COLO829 (cell line): ENCODE measurements around the gene ETV3.
"Not testable (repeated sequence)": the region's sequence is repeated elsewhere in the genome, so short reads cannot be mapped to it uniquely, and the experiment has no call there.

ENCODE experiments used
- DNase-seq: peaks from one replicate; pipeline ENCODE4 v3.0.0; 2012; ENCODE audit warnings: low spot score

The ETV3 gene

DNA sequence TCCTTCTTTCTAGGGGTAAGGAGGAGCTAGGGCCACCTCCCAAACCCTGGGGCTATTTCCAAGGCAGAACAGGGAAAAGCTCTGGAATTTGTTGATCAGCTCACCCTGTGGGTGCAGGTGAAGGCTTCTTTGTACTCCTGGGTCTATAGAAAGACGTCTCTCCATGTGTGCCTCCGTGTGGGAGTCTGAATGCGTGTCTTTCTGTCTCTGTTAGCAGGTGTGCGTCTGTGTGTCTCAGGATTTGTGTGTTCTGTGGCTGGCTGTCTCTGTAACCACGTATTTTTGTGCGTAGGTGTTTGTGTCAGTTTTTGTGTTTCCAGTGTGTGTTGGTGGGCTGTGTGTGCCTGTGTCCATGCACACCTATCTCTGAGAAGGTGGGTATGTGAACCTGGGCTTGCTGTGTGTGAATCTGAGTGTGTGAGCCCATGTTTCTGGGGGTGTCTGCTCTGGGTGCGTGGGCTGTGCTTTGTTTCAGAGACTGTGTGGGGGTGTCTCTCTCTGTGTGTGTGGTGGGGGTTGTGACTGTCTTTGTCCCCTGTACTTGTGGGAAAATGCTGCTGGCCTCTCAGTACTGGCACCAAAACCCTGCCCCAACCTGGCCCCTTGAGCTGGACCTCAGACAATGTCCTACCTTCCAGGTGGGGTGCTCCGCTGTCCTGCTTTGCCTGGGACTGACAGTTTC, 25.9 kb downstream of the ETV3 start:
- DNase-seq, result no peak

DNA sequence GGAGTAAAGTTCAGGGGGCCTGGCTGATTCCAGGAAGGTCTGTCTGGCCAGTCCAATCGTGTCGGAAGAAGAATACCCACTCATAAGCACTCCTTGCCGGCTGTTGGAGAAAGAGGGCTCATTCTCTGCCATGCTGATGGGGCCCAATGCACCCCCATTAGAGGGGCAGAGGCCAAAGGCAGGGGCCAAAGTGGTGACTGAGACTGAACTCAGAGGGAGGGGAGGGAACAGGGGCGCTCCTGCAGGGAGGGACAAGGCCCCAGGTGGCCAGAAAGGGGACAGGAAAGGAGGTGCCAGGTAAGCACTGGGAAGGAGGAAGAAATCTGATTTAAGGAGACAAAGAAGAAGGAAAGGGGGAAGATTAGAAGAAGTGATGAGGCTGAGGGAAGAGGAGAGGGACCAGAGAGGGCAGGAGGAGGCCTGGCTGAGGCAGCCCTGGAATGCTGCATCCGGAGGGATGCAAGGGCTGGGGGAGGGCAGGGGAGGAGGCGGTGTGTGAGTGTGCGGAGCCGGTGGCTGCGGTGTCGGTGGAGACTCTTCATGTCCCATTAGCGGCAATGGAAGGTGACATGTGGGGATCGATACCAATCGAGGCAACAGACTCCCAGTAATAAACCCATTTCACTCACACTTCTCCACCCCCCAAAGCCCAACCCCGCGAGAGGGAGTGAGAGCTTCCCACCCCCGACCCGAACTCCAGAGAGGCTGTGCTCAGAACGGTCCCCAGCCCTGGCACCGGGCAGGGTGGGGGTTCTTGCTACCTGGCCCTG, 26.6 kb downstream of the ETV3 start:
- no peak for DNase-seq

DNA sequence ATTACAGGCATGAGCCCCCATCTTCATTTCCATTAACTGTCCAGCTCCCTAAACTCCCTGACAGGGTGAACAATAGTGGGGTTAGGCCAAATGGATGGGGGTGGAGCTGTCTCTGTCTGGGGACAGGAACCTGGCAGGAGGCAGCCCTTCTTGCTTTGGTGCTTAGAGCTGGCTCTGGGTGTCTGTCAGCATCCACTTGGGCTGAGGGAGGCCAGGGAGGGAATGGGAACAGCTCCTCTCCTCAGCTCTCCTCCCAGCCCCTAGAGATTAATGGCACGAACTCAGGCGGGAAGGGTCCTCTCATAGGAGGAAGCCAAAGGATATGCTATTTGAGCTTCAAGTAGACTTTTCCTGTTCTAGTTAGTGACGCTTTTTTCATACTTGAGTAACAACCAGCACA, 27.5 kb downstream of the ETV3 start:
- no peak for DNase-seq

DNA sequence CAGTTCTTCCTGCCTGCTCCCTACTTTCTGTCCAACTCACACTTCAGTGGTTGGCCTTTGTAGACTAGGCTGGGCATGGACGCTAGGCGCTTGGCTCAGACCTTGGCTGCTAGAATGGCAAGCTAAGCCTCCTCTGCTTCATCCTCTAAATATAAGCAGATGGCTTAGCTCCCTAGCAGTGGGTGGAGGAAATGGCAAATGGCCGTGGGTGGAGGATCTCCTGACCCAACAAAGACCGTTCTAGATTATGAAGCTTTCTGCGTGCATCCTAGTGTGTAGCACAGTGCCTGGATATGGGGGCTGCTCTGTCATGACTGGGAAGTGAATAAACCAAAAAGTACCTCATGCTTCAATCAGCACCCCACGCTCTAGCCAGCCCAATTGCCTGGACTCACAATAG, 28.2 kb downstream of the ETV3 start:
- DNase-seq, result no peak

DNA sequence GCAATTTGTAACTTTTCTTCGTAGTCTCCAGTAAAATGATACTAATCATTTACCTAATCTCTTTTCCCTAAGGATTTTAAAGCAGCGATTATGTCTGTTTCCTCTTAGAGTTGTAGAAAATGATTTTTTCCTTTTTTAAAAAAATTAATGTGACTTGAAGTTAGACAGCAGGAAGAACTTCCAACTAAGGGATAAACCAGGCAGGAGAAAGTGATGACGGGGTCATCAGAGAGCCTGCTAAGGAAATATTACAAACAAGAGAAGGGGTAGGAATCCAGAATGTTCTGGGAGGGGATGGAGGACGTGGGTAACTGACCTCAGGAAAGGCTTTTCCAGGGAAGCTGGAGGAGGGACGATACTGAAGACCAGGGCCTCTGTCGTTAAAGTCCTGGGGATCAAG, 29.7 kb downstream of the ETV3 start:
- no peak for DNase-seq

DNA sequence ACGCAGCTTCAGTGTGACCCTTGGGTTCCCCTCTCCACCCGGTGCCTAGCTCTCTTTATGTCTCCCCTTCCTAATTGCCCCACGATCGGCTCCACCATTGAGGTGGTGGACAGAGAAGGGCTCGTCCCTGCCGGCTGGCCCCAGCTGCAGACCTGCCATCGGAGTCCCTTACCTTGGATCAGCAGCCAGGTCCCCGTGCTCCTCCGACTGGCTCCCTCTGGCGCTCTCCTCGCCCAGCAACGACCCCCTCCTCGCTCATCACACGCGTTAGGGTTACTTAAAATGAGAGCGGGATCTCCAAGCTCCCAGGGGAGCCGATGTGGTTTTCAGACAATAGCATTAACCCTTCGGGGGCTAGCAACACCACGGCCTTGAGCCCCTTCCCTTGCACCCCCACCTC, 30.5 kb downstream of the ETV3 start:
- DNase-seq, result no peak

DNA sequence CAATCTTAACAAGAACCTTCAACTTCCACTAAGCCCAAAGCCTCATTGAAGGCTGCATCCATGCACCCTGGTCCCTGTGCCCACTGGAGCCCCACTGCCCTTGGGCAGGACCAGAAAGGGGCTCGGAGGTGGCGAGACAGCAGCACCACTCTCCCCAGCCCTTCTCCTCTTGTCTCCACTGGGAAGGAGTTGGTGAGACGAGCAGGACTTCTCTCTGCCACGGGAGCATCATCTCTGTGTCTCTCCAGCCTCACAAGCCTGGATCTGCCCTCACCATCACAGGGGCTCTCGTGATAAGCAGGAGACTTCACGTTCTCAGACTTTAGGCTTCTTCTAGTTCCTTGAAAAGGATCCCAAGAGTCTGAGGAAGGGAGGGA, 31.4 kb downstream of the ETV3 start:
- no peak for DNase-seq

DNA sequence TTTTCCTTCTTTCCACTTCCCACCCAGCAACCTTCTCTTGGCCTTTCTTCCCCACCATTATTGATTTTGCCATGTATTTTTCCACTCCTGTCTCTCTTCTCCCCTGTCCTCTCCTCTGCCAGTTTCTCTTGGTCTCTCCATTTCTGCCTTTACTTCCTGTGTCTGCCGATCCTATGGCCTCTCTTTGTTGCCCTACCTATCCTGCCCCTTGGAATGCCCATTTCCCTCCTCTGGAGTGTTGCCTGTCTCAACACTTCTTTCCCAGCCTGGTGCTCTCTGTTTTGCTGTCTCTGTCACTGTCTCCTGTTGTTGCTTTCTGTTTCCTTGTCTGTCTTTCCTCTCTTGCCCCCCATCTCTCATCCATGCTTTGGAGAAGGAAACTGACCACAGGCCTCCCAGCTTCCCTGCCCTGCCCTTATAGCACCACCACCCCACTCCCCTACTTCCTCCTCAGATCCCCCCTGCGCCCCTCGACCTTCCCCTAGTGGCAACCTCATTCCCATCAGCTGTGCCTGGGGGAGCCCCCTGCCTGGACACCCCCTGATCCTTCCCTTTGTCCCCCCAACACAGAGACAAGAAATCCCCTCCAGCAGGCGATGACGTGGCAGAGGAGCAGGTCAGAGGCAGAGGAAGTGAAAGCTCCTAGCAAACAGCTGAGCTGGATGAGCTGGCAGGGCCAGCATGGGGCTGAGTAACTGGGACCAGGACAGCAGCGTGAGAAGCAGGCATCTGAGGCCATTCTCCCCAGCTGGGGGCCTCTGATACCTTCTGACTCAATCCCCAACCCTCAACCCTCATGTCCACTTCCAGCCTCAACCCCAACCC, 32.0 kb downstream of the ETV3 start:
- peak; percentile 47 for DNase-seq

DNA sequence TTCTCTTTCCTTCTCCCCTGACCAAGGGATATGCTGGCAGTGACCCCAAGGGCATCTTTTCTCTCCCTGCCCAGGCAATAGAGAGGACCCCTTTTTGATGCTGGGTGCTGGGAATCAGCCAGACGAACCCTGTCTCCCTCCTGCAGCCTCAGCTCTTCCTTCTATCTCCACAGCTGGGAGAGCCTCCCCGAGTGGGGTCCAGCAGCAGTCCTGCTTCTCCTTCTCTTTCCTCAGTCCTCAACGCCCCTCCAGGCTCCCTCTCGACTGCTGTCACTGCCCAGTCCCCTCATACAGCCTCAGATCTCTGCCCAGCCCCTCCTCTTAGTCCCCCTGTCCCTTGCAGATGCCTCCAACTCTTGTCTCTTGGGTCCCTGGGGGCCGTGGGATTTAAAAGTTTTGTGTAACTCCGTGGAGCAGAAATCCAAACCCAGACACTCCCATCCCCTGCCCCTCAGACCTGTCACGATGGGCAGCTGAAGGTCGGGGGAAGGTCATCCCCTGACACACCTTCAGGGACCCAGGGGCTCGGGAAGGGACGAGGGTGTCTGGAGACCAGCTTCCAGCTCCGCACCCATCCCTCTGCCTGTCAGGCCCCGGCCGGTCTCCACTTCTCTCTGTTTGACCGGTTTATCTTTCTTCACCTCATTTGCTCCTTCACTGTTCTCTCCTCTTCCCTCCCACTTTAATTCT, 32.8 kb downstream of the ETV3 start:
- DNase-seq, result no peak

DNA sequence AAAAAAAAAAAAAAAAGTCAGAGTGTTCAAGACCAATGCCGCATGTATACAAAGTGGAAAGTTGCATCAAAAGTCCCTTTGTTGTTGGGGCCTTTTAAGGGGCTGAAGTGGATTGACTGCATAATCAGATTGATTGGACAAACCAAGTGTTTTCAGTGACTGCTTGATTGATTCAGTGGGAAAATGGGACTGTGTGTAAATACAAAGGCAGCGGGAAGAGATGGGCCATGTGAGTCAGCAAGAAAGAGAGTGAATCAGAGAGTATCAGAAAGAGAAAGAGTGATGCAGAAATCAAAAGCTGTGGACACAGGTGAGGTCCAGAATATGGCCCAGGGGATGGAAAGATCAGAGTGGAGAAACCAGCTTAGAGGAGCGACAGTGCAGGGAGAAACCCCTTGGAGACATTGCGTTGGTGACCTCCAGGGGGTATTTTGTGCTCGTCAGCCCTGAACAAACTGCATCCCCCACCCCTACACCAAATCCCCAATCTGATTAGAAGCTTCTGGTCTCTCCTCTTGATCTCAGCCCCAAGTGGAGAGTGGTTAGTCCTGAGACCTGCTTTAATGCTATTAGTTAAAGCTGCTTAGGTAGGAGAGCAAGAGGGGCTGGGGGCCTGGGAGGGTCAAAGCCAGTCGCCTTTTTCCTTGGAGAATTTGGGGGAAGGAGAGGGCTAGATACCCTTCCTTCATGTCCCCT, 33.4 kb downstream of the ETV3 start:
- peak; percentile 40 for DNase-seq

DNA sequence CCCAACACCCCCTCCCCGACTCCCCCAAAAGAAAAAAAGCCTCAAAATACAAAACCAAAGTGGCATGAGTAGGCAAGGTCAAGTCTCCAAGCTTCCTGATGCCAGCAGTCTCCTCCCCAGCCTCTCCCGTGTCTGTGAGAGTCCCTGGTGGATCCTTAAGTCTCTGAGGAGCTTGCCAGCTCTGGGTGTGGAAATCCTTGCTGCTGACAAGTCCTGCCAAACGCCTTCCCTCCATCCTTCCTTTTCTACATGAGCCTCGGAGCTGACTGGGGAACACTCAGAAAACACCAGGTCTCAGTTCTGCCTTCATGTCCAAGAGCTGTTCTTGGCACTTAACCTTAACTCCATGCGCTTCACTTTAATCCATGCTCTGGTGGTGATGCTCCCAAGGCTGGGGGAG, 34.9 kb downstream of the ETV3 start:
- no peak for DNase-seq

DNA sequence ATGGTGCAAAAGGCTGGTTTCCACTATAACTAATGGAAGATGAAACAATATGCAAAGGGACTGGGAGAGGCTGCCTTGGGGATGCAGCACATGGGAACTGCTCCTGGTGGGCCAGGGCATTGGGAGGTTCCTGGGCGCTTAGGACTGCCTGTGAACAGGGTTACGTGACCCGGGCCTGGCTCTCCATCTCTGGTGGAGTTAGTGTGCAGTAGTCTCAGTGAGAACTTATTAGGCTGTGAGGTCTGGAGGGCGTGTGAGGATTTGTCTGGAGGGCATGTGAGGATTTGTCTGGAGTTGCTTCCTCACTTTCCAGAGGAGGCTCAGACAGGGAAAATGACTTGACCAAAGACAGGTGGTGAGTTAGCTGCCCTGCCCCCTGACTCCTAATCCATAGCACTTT, 37.0 kb downstream of the ETV3 start:
- no peak for DNase-seq

DNA sequence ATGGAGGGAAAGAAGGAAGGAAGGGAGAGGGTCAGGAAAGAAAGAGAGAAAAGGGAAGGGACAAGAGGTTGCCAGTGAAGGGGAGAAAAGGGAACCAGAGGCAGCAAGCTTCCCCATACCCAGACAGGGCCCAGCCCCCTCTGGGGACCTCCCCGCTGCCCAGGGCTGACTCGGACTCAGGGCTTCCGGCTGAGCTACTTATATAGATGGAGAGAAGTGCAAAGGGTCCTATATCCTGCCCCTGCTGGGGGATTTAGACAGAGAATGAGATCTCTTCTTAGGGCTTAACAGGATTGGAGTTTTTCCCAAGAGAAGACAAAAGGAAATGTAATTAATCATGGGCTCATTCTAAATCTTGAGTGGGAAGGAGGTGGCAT, 38.6 kb downstream of the ETV3 start, which contains the start of gene ETV3L:
ETV3L (minus strand) TSS at position 176 of the 377 bp plus-strand sequence. CDS start 285 bp downstream, outside the sequence.
- DNase-seq, result no peak

DNA sequence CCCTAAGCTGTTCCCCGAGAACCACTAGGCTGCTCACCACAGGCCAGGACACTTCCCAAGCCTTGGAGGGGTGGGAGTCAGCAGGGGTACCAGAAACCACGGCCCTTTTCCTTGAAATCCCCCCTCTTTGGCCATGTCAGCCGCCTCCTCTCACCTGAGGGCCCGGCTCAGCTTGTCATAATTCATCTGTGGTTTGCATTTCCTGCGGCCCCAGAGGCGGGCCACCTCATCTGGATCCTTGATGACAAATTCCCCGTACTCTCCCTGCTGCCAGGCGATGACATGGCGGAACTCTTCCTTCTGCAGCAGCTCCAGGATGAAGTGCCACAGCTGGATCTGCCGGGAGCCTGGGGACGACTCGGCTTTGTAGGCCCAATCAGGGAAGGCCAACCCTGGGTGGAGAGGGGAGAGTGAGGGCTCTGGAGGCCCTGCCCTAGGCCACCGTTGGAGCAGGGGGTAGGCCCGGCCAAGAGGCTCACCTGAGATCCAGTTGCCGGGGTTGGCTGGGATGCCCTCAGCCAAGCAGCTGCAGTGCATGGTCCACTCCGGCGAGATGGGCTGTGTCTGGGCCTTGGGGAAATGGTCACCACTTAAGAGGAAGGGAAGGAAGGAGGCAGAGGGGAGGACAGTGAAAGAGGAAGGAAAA, 39.1 kb downstream of the ETV3 start:
- not testable (repeated sequence) for DNase-seq

DNA sequence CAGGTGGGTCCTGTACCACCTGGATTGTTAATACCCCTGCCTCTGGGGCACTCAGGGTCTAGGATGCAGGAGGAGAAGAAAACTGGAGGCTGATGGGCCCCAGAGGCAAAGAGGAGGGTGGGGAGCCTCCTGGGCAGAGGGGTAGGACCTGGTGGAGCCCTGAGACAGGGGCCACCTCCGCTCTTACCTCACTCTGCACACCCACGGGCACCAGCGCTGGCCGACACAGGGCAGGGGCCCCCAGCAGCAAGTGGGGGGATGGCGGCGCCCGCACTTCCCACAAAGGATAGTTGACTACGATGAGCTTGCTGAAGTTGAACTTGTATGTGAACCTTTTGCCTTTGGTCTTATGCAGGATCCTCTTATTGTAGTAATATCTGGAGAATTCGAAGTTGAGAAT, 39.7 kb downstream of the ETV3 start:
- DNase-seq, result no peak

DNA sequence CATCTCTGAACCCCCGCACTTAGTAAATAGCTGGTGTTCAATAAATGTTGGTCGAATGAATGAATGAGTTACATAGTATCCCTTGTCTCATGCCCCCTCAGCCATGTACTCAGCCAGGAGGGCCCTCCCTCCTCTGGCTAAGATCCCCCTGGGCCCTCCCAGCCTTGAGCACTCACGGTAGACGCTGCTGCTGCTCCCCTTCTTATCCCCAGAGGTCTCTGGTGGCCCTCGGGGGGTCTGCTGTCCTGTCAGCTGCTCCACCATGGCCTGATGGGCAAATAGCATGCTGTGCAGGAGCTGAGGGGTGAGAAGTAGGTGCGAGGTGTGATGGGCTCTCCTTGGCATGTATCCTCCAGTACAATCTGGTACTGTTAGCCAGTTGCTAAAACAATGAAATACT, 40.5 kb downstream of the ETV3 start:
- DNase-seq, result no peak

DNA sequence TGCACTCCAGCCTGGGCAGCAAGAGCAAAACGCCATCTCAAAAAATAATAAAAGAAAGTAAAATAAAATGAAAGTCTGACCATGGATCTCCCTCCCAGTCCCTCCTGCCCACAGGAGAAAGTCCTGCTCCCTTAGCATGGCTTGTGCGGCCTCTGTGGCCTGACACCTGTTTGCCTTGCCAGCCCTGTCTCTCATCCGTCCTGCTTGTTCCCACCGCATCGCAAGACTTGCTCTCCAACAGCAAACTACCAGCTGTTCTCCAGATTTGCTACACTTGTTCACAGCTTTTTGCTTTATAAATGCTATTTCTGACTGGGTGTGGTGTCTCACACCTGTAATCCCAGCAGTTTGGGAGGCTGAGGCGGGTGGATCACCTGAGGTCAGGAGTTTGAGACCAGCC, 41.3 kb downstream of the ETV3 start:
- no peak for DNase-seq

DNA sequence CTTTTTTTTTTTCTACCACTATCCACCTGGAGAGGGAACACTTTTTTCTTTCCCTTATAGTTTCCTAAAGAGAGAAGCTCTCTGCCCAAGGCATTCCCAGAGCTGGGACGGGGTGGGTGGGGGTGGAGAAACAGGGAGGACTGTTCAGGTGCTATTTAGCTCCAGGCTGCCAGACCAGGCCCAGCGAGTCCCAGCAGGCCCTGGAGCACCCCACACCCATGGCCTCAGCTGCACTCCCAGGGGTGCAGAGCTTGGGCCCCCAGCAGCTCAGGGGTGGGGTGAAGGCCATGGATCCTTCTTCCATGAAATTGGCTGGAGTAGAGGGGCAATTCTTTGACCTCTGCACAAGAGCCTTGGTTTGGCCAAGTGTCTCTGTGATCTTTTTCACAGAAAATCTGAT, 42.6 kb downstream of the ETV3 start:
- DNase-seq, result no peak

DNA sequence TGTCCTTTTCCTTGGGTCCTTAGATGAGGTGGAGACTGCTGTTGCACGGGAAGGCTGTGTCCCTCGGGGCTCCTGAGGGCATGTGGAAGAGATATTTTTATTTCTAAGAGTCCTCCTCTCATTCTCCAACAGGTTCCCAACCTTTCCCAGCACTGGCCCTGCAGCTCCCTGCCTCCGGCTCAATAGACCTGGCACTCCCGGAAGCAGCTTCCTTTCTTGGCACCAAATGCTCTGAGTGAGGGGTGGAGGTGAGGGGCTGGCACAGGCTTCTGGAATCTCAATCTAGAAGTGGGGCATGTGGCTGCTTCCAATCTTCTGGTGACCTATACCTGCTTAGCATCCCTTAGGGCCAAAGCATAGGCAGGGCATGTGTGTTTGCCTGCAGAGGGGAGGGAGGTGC, 43.1 kb downstream of the ETV3 start:
- no peak for DNase-seq

DNA sequence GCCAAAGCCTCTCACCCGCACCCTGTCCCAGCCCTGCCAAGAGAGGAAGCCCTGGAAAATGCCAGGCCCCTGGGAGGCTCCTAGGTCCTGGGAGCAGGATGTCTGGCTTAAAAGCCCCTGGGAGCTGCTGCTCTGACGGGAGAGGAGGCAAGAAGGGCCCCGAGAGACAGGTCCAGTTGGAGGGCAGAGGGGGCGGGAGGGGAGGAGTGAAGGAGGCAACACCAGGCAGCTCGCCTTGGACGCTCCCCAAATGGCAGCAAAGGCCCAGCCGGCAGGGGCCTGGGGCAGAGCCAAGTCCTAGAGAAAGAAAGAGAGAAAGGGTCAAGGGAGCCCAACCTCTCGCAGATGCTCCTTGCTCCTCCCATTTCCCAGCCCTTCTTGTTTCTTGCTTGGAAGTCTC, 45.4 kb downstream of the ETV3 start:
- no peak for DNase-seq

DNA sequence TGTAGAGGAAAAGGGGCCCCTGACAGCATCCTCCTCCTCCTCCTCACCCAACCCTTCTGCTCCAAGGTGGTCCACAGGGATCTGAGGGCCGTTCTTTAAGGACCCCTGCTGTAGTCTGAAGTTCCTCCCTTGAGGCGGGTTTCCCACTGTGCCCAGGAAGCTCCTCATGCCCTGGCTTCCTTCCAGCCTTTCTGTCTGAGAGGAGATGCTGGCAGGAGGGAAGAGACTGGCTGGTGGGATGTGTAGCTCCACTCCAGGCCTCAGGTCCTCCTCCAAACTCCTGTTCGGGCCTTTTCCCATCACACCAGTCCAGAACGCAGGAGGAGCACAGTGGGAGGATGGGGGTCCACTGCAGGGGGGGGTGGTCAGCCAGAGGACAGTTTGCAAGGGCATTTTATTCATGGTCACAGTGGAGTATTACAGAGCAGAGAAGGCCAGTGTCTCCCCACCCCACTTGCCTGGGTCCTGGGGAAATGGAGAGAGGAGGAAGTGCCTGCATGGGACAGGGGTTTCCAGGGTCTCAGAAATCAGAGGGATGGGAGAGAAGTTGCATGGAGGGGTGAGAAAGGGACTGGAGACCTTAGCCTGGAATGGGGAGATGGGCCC, 46.4 kb downstream of the ETV3 start:
- no peak for DNase-seq
